ENCODE measurements around the gene PRR5L. TPM values are rescaled to one million over a fixed set of nuclear protein-coding genes. Genes with fewer than 3 reads are reported as not detected.

PRR5L gene
- total and polyA plus RNA-seq, 9 of the 15 experiments (the other 6 are each of a cell fraction or from before 2014, with no cell fraction given): 0.11 to 0.60 (median 0.36) TPM; not detected in 2

DNA sequence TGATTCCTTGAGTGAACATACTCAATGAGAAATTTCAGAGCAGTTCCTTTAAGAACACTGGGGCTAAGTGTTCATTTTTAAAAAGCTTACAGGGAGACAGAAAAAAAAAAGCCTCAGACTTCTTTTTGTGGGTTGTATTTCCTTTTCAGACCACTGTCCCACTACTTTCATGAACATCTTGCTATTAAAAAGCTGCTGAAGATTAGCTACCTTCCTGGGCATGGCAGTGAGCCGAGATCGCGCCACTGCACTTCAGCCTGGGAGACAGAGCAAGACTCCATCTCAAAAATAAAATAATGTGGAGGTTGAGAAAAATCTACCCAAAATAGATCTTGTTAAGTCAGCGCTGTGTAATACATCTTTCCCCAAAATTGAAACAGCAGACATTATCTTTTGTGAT is 203.2 kb downstream of the PRR5L start:
- no peaks in the 10 kb centered on the region for H3K9me3 ChIP-seq (replicated peaks; ENCODE audit: control insufficient read depth, insufficient read depth, low read depth, low read length)
- no peak overlapping the region for H2AFZ ChIP-seq (ENCODE audit: low read depth, low read length)
- in situ Hi-C loops (cut with MboI) (no loop called here), intact Hi-C loops (cut with micrococcal nuclease) (no loop called here)
- ATAC-seq: no peak
- H3K9ac ChIP-seq (ENCODE audit: insufficient read depth in 1 of 2, low read depth in 2 of 2, low read length in 2 of 2): no peak overlapping the region
- WGBS (ENCODE audit: insufficient coverage, low coverage, missing lambda C conversion rate): 100% methylated on average over 4 of the region's 4 CpGs
- H3K9me1 ChIP-seq (ENCODE audit: control insufficient read depth, insufficient read depth, low read length): no peaks in the 10 kb centered on the region
- DNase-seq (ENCODE audit: extremely low read depth in 1 of 4, low spot score in 3 of 4): no peak
- no peak for FAIRE-seq
- no peak overlapping the region for H3K4me3 ChIP-seq
- H3K36me3 ChIP-seq (ENCODE audit: control insufficient read depth, insufficient read depth, low read length): peaks cover 71% of the 10 kb centered on the region
- H3K4me1 ChIP-seq (replicated peaks in 1 of 2; ENCODE audit: control insufficient read depth in 2 of 2, insufficient read depth in 2 of 2, low read length in 2 of 2): no peaks in the 10 kb centered on the region; a peak in 1 of 5 replicates
- no peaks in the 10 kb centered on the region for H3K27me3 ChIP-seq (ENCODE audit: control insufficient read depth in 2 of 2, insufficient read depth in 2 of 2, low read length in 2 of 2)
- peaks cover 13% of the 10 kb centered on the region; the same call in 2 of the 3 replicates for H3K79me2 ChIP-seq (ENCODE audit: control insufficient read depth, insufficient read depth, low read length)
- CTCF ChIA-PET (ENCODE audit: low intra/inter-chr PET ratio): no interaction called here
- H3K4me2 ChIP-seq (ENCODE audit: insufficient read depth, low read length): no peak overlapping the region
- H3K27ac ChIP-seq (ENCODE audit: extremely low read depth, low read depth, low read length): no peak overlapping the region
- POLR2A ChIA-PET: interaction anchor here (0.7 kb wide), 2 partner anchors 9 to 33 kb away, joined by 3 to 4 read pairs; no protein-coding TSS in a partner anchor
- BruUV-seq (replicated peaks): no TSS peak
- H4K20me1 ChIP-seq (replicated peaks; ENCODE audit: control insufficient read depth, insufficient read depth, low read length): 0 out of 2 replicates have a peak, but pooled peaks cover 2% of the 10 kb centered on the region
- TF ChIP-seq NCOA6 (IDR thresholded peaks at IDR 0.05) (no peak), KDM1A (IDR thresholded peaks at IDR 0.05) (no peak), HIVEP1 (CRISPR knock-in tag; IDR thresholded peaks at IDR 0.05) (no peak), STAT5B (CRISPR knock-in tag; IDR thresholded peaks at IDR 0.05) (no peak), GATA2 (CRISPR knock-in tag; IDR thresholded peaks at IDR 0.05) (no peak), SRSF3 (IDR thresholded peaks at IDR 0.05; ENCODE audit: insufficient read depth, low read length) (no peak), DACH1 (IDR thresholded peaks at IDR 0.05; ENCODE audit: partially characterized antibody) (no peak), SPI1 (IDR thresholded peaks at IDR 0.05; ENCODE audit: borderline replicate concordance, low read depth, low read length) (no peak), MTA3 (IDR thresholded peaks at IDR 0.05; ENCODE audit: borderline replicate concordance) (no peak), NEUROD1 (IDR thresholded peaks at IDR 0.05; ENCODE audit: borderline replicate concordance, low read depth, low read length, partially characterized antibody) (no peak), ZNF79 (CRISPR knock-in tag; IDR thresholded peaks at IDR 0.05; ENCODE audit: low read depth) (no peak), SREBF2 (CRISPR knock-in tag; IDR thresholded peaks at IDR 0.05) (no peak)
- TF ChIP-seq, protein P1, sequence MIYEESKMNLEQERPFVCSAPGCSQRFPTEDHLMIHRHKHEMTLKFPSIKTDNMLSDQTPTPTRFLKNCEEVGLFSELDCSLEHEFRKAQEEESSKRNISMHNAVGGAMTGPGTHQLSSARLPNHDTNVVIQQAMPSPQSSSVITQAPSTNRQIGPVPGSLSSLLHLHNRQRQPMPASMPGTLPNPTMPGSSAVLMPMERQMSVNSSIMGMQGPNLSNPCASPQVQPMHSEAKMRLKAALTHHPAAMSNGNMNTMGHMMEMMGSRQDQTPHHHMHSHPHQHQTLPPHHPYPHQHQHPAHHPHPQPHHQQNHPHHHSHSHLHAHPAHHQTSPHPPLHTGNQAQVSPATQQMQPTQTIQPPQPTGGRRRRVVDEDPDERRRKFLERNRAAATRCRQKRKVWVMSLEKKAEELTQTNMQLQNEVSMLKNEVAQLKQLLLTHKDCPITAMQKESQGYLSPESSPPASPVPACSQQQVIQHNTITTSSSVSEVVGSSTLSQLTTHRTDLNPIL (CRISPR knock-in tag; IDR thresholded peaks at IDR 0.05): no peak
- TF ChIP-seq, protein P2, sequence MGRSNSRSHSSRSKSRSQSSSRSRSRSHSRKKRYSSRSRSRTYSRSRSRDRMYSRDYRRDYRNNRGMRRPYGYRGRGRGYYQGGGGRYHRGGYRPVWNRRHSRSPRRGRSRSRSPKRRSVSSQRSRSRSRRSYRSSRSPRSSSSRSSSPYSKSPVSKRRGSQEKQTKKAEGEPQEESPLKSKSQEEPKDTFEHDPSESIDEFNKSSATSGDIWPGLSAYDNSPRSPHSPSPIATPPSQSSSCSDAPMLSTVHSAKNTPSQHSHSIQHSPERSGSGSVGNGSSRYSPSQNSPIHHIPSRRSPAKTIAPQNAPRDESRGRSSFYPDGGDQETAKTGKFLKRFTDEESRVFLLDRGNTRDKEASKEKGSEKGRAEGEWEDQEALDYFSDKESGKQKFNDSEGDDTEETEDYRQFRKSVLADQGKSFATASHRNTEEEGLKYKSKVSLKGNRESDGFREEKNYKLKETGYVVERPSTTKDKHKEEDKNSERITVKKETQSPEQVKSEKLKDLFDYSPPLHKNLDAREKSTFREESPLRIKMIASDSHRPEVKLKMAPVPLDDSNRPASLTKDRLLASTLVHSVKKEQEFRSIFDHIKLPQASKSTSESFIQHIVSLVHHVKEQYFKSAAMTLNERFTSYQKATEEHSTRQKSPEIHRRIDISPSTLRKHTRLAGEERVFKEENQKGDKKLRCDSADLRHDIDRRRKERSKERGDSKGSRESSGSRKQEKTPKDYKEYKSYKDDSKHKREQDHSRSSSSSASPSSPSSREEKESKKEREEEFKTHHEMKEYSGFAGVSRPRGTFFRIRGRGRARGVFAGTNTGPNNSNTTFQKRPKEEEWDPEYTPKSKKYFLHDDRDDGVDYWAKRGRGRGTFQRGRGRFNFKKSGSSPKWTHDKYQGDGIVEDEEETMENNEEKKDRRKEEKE (IDR thresholded peaks at IDR 0.05; ENCODE audit: borderline replicate concordance in 1 of 2, control insufficient read depth in 1 of 2, low read depth in 2 of 2, low read length in 1 of 2): no peak
- TF ChIP-seq, protein P3, sequence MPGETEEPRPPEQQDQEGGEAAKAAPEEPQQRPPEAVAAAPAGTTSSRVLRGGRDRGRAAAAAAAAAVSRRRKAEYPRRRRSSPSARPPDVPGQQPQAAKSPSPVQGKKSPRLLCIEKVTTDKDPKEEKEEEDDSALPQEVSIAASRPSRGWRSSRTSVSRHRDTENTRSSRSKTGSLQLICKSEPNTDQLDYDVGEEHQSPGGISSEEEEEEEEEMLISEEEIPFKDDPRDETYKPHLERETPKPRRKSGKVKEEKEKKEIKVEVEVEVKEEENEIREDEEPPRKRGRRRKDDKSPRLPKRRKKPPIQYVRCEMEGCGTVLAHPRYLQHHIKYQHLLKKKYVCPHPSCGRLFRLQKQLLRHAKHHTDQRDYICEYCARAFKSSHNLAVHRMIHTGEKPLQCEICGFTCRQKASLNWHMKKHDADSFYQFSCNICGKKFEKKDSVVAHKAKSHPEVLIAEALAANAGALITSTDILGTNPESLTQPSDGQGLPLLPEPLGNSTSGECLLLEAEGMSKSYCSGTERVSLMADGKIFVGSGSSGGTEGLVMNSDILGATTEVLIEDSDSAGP (CRISPR knock-in tag; IDR thresholded peaks at IDR 0.05): no peak

All from K562 (cell line).